K562 (cell line): ENCODE measurements around the gene ATP10B. TPM values are rescaled to one million over a fixed set of nuclear protein-coding genes. Genes with fewer than 3 reads are reported as not detected.

Experiments
- ATAC-seq: fragments of 200-7000 bp; cut with Tn5 transposase; 3 replicates; pipeline ENCODE4 v1.9.1; 2020; ENCODE audit warnings: moderate library complexity
- BruUV-seq: library from RNA; stranded (reverse); fragments of 400-500 nt; replicated peaks from 2 replicates; lab custom pipeline; 2021; lab: Mats Ljungman, UMichigan
- CTCF ChIA-PET: fragments of 300-600 bp; formaldehyde crosslinking; extraction: SDS; loops from one replicate; lab custom pipeline; 2021; ENCODE audit warnings: low intra/inter-chr PET ratio; lab: Yijun Ruan, JAX
- POLR2A ChIA-PET: fragments of 300-600, 350-650 bp; sonication (Branson Sonifier 250); formaldehyde crosslinking; extraction: SDS; loops from one replicate; lab custom pipeline; 2021; ENCODE audit warnings: antibody characterized with exemption, inconsistent platforms; lab: Yijun Ruan, JAX
- DNase-seq, 4 experiments: peaks; one replicate each; pipeline versions ENCODE4 v3.0.0 to v3.0.0-alpha.2; 2011 to 2018; ENCODE audit warnings: low spot score in 3 of 4, mixed read lengths in 3 of 4; ENCODE audit errors: extremely low read depth in 1 of 4
- FAIRE-seq: peaks from 2 replicates; lab custom pipeline; 2011; peaks lifted over from hg19 to GRCh38; lab: Jason Lieb, UNC
- H2AFZ ChIP-seq: 2 replicates; pipeline ENCODE4 v1.6.0; 2011; ENCODE audit warnings: low read depth, low read length, control low read depth, inconsistent platforms
- H3K27ac ChIP-seq: fragments of 200-600 bp; 3 replicates; pipeline ENCODE4 v1.8.0; 2011; ENCODE audit warnings: low read depth, mild to moderate bottlenecking, control low read depth, inconsistent platforms, low read length, moderate library complexity, mixed read lengths; ENCODE audit errors: extremely low read depth
- H3K27me3 ChIP-seq, 2 experiments: fragments of 300-600 bp in 1 of 2; 2 replicates in 1 of 2; 3 replicates in 1 of 2; pipeline versions ENCODE4 v1.6.0 to v1.8.0; 2011; ENCODE audit warnings: inconsistent platforms in 2 of 2, low read length in 2 of 2, mild to moderate bottlenecking in 1 of 2, mixed read lengths in 1 of 2, moderate library complexity in 1 of 2; ENCODE audit not compliant: control insufficient read depth in 2 of 2, insufficient read depth in 2 of 2
- H3K36me3 ChIP-seq: fragments of 300-600 bp; 3 replicates; pipeline ENCODE4 v1.8.0; 2011; ENCODE audit warnings: mild to moderate bottlenecking, low read length, inconsistent platforms; ENCODE audit not compliant: control insufficient read depth, insufficient read depth
- H3K4me1 ChIP-seq, 2 experiments: fragments of 200-600 bp in 1 of 2; replicated peaks in 1 of 2; 2 replicates in 1 of 2; 3 replicates in 1 of 2; pipeline versions ENCODE4 v1.5.1 to v1.8.0; 2011; ENCODE audit warnings: inconsistent platforms in 2 of 2, low read length in 2 of 2, mild to moderate bottlenecking in 1 of 2, mixed read lengths in 1 of 2, moderate library complexity in 1 of 2; ENCODE audit not compliant: control insufficient read depth in 2 of 2, insufficient read depth in 2 of 2
- H3K4me2 ChIP-seq: 2 replicates; pipeline ENCODE4 v1.6.1; 2011; ENCODE audit warnings: low read length, control low read depth, inconsistent platforms, mixed read lengths; ENCODE audit not compliant: insufficient read depth
- H3K4me3 ChIP-seq: fragments of 200-600 bp; sonication (generic), shearing (Covaris generic); 2 replicates; pipeline ENCODE4 v1.5.1; 2016; ENCODE audit warnings: control low read depth, inconsistent platforms
- H3K79me2 ChIP-seq: fragments of 200-600 bp; 3 replicates; pipeline ENCODE4 v1.8.0; 2011; ENCODE audit warnings: low read length, inconsistent platforms; ENCODE audit not compliant: control insufficient read depth, insufficient read depth
- H3K9ac ChIP-seq, 2 experiments: 2 replicates each; pipeline versions ENCODE4 v1.6.0 to v1.6.1; 2011; ENCODE audit warnings: low read depth in 2 of 2, low read length in 2 of 2, control low read depth in 1 of 2, inconsistent platforms in 1 of 2, mild to moderate bottlenecking in 1 of 2, mixed read lengths in 1 of 2; ENCODE audit not compliant: insufficient read depth in 1 of 2
- H3K9me1 ChIP-seq: one replicate; pipeline ENCODE4 v1.6.0; 2011; ENCODE audit warnings: inconsistent platforms, mild to moderate bottlenecking, low read length, moderate library complexity; ENCODE audit not compliant: control insufficient read depth, insufficient read depth
- H3K9me3 ChIP-seq: replicated peaks from 2 replicates; pipeline ENCODE4 v1.5.1; 2011; ENCODE audit warnings: low read depth, low read length, inconsistent platforms; ENCODE audit not compliant: control insufficient read depth, insufficient read depth
- H4K20me1 ChIP-seq: replicated peaks from 2 replicates; pipeline ENCODE4 v1.6.1; 2011; ENCODE audit warnings: low read length, inconsistent platforms, mixed read lengths; ENCODE audit not compliant: control insufficient read depth, insufficient read depth
- CREB5 ChIP-seq: fragments of 250-450 bp; sonication (Bioruptor Pico); IDR thresholded peaks from 2 replicates; pipeline ENCODE4 v1.5.0; 2020; ENCODE audit warnings: mild to moderate bottlenecking
- MAFF ChIP-seq: IDR thresholded peaks from 2 replicates; pipeline ENCODE4 v1.6.1; 2012; ENCODE audit warnings: low read length, improper control_type of control experiment
- PKNOX1 ChIP-seq: fragments of 450-650 bp; IDR thresholded peaks from 2 replicates; pipeline ENCODE4 v1.6.1; 2016
- PPARD ChIP-seq: fragments of 250-450 bp; sonication (Bioruptor Pico); IDR thresholded peaks from 2 replicates; pipeline ENCODE4 v1.8.0; 2022; ENCODE audit warnings: inconsistent platforms, mild to moderate bottlenecking, moderate library complexity
- TAF1 ChIP-seq: IDR thresholded peaks from 2 replicates; pipeline ENCODE4 v1.6.1; 2011; ENCODE audit warnings: mild to moderate bottlenecking, low read length, moderate library complexity; ENCODE audit not compliant: insufficient read depth, control insufficient read depth, severe bottlenecking; ENCODE audit errors: extremely low read depth
- ZBTB1 ChIP-seq: sonication (generic); formaldehyde crosslinking; IDR thresholded peaks from 2 replicates; pipeline ENCODE4 v1.8.1; 2023; ENCODE audit warnings: missing genetic modification reagents, low read depth, mild to moderate bottlenecking, borderline replicate concordance
- ZC3H4 ChIP-seq: sonication (generic); formaldehyde crosslinking; IDR thresholded peaks from 2 replicates; pipeline ENCODE4 v1.9.0; 2021; ENCODE audit warnings: missing genetic modification reagents, borderline replicate concordance
- ZHX1 ChIP-seq: fragments of 150-350 bp; conservative IDR thresholded peaks from 2 replicates; pipeline ENCODE4 v1.6.1; 2014; ENCODE audit warnings: low read length
- ZNF449 ChIP-seq: fragments of 250-450 bp; sonication (Bioruptor Pico); IDR thresholded peaks from 2 replicates; pipeline ENCODE4 v1.8.0; 2022; ENCODE audit warnings: moderate library complexity, mild to moderate bottlenecking, inconsistent platforms
- ZNF609 ChIP-seq: sonication (generic); formaldehyde crosslinking; IDR thresholded peaks from 2 replicates; pipeline ENCODE4 v1.8.1; 2023; ENCODE audit warnings: missing genetic modification reagents, mild to moderate bottlenecking, borderline replicate concordance
- WGBS: fragments of 100-300 bp; shearing (Covaris generic); methylation state at CpG from one replicate; pipeline ENCODE4 v1.1.6; 2016; ENCODE audit warnings: low coverage, mixed read lengths; ENCODE audit not compliant: insufficient coverage; ENCODE audit errors: missing lambda C conversion rate; 5-methylcytosine and 5-hydroxymethylcytosine counted together
- in situ Hi-C: fragments of 300-500 bp; cut with MboI; formaldehyde crosslinking; loops from 4 replicates; pipeline ENCODE4 v1.15.0; 2018; ENCODE audit warnings: inconsistent platforms, mixed read lengths
- intact Hi-C: fragments of 100-400 bp; cut with micrococcal nuclease; formaldehyde crosslinking; loops from 2 replicates; pipeline ENCODE4 v1.14.2; 2022
- polyA plus RNA-seq, 8 experiments: library from polyadenylated mRNA; depleted of rRNA in 4 of 8; stranded (reverse) in 5 of 8; unstranded in 3 of 8; fragments of >200 nt; fragmentation: Nextera tagmentation in 2 of 8; fragmentation: Illumina TruSeq in 1 of 8; extraction: Ambion mirVana in 2 of 8; extraction: Trizol in 1 of 8; gene quantifications; 2 replicates each; pipeline versions ENCODE4 v1.2.1 to v1.2.3, GENCODE V29; 2011 to 2014; ENCODE audit warnings: inconsistent platforms in 1 of 8, missing spikeins in 1 of 8
- total RNA-seq, 7 experiments: library from RNA; depleted of rRNA in 6 of 7; stranded (reverse); fragments of >200 nt in 6 of 7; fragmentation: Illumina TruSeq in 2 of 7; extraction: Trizol in 2 of 7; gene quantifications; 2 replicates each; pipeline versions ENCODE4 v1.2.1 to v1.2.3, GENCODE V29; 2011 to 2021; ENCODE audit warnings: low replicate concordance in 1 of 7

ATP10B gene
- total and polyA plus RNA-seq, 9 of the 15 experiments (the other 6 are each of a cell fraction or from before 2014, with no cell fraction given) = 0.04 TPM; not detected in 8

GRCh38 chr5:160770718-160771117 is 81.3 kb downstream of the ATP10B start:
- FAIRE-seq (no peak), DNase-seq (no peak), ATAC-seq (no peak)
- no peaks in the 10 kb centered on the region for H3K9me1 ChIP-seq
- in situ Hi-C loops = no loop called here
- H2AFZ ChIP-seq = no peak overlapping the region
- ChIA-PET CTCF (no interaction called here), POLR2A (no interaction called here)
- WGBS = 0% methylated on average over 3 of the region's 3 CpGs
- no peaks in the 10 kb centered on the region for H3K27me3 ChIP-seq
- H4K20me1 ChIP-seq = no peaks in the 10 kb centered on the region
- no peak overlapping the region for H3K9ac ChIP-seq
- H3K9me3 ChIP-seq = no peaks in the 10 kb centered on the region
- BruUV-seq = no TSS peak
- H3K36me3 ChIP-seq = no peaks in the 10 kb centered on the region
- intact Hi-C loops = no loop called here
- no peak overlapping the region for H3K27ac ChIP-seq
- no peaks in the 10 kb centered on the region for H3K79me2 ChIP-seq
- no peak overlapping the region for H3K4me2 ChIP-seq
- H3K4me3 ChIP-seq = no peak overlapping the region
- H3K4me1 ChIP-seq = no peaks in the 10 kb centered on the region
- TF ChIP-seq ZNF609 (CRISPR knock-in tag) = no peak
- no peak for TF ChIP-seq ZBTB1 (CRISPR knock-in tag)
- no peak for TF ChIP-seq ZNF449 (CRISPR knock-in tag)
- no peak for TF ChIP-seq PKNOX1
- TF ChIP-seq PPARD = no peak
- TF ChIP-seq ZHX1 = no peak
- TF ChIP-seq TAF1 = no peak
- no peak for TF ChIP-seq CREB5 (CRISPR knock-in tag)
- peak; percentile 84 for TF ChIP-seq MAFF
- no peak for TF ChIP-seq ZC3H4 (CRISPR knock-in tag)
